Mesenchymal stem cell (in vitro differentiated cells and primary cell): ENCODE results near the gene DCDC2.

Source experiments
- DNase-seq: peaks from one replicate; pipeline ENCODE4 v3.0.0-alpha.2; 2013
- H2AFZ ChIP-seq: one replicate; pipeline ENCODE4 v1.6.1; 2013; ENCODE audit warnings: low read depth, mild to moderate bottlenecking, control low read depth, inconsistent platforms, low read length, moderate library complexity
- H2AK5ac ChIP-seq: 2 replicates; pipeline ENCODE4 v1.6.1; 2013; ENCODE audit warnings: low read length, moderate library complexity, mild to moderate bottlenecking, inconsistent platforms; ENCODE audit not compliant: severe bottlenecking
- H2BK120ac ChIP-seq: one replicate; pipeline ENCODE4 v1.6.1; 2013; ENCODE audit warnings: low read depth, mild to moderate bottlenecking, inconsistent platforms, low read length, moderate library complexity
- H2BK12ac ChIP-seq, 2 experiments: one replicate each; pipeline ENCODE4 v1.6.1; 2013; ENCODE audit warnings: inconsistent platforms in 2 of 2, low read length in 2 of 2, mild to moderate bottlenecking in 2 of 2, moderate library complexity in 2 of 2, control low read depth in 1 of 2
- H2BK15ac ChIP-seq: one replicate; pipeline ENCODE4 v1.6.1; 2013; ENCODE audit warnings: mild to moderate bottlenecking, low read depth, inconsistent platforms; ENCODE audit not compliant: poor library complexity, severe bottlenecking
- H2BK5ac ChIP-seq: 2 replicates; pipeline ENCODE4 v1.6.1; 2013; ENCODE audit warnings: low read depth, mild to moderate bottlenecking, low read length, control low read depth, inconsistent platforms; ENCODE audit not compliant: poor library complexity, severe bottlenecking
- H3K14ac ChIP-seq, 2 experiments: one replicate each; pipeline ENCODE4 v1.6.1; 2013; ENCODE audit warnings: inconsistent platforms in 2 of 2, low read length in 2 of 2, control low read depth in 1 of 2, mild to moderate bottlenecking in 1 of 2, moderate library complexity in 1 of 2
- H3K18ac ChIP-seq, 2 experiments: one replicate each; pipeline ENCODE4 v1.6.1; 2013; ENCODE audit warnings: inconsistent platforms in 2 of 2, low read length in 2 of 2, control low read depth in 1 of 2, low read depth in 1 of 2, mild to moderate bottlenecking in 1 of 2
- H3K23ac ChIP-seq, 2 experiments: one replicate each; pipeline ENCODE4 v1.6.1; 2013; ENCODE audit warnings: inconsistent platforms in 2 of 2, low read length in 2 of 2, mild to moderate bottlenecking in 2 of 2, moderate library complexity in 2 of 2, control low read depth in 1 of 2
- H3K27ac ChIP-seq: 2 replicates; pipeline ENCODE4 v1.5.1; 2013; ENCODE audit warnings: mild to moderate bottlenecking, moderate library complexity, low read length, control low read depth, inconsistent platforms; ENCODE audit not compliant: poor library complexity, severe bottlenecking
- H3K27me3 ChIP-seq, 2 experiments: 2 replicates each; pipeline versions ENCODE4 v1.6.1 to v1.7.0; 2013; ENCODE audit warnings: low read length in 2 of 2, mild to moderate bottlenecking in 2 of 2, moderate library complexity in 2 of 2, control low read depth in 1 of 2, inconsistent platforms in 1 of 2; ENCODE audit not compliant: control insufficient read depth in 1 of 2, insufficient read depth in 1 of 2
- H3K36me3 ChIP-seq, 2 experiments: 2 replicates each; pipeline versions ENCODE4 v1.6.1 to v1.7.0; 2013; ENCODE audit warnings: low read length in 2 of 2, control low read depth in 1 of 2, inconsistent platforms in 1 of 2, low read depth in 1 of 2, mild to moderate bottlenecking in 1 of 2; ENCODE audit not compliant: insufficient read depth in 2 of 2, control insufficient read depth in 1 of 2
- H3K4ac ChIP-seq, 2 experiments: one replicate each; pipeline ENCODE4 v1.6.1; 2013; ENCODE audit warnings: inconsistent platforms in 2 of 2, low read length in 2 of 2, mild to moderate bottlenecking in 2 of 2, moderate library complexity in 2 of 2, control low read depth in 1 of 2, low read depth in 1 of 2
- H3K4me1 ChIP-seq: 2 replicates; pipeline ENCODE4 v1.6.1; 2013; ENCODE audit warnings: low read depth, low read length, control low read depth; ENCODE audit not compliant: control insufficient read depth, insufficient read depth
- H3K4me2 ChIP-seq: 2 replicates; pipeline ENCODE4 v1.6.1; 2013; ENCODE audit warnings: low read length, mild to moderate bottlenecking, inconsistent platforms; ENCODE audit not compliant: poor library complexity, severe bottlenecking
- H3K4me3 ChIP-seq, 2 experiments: 2 replicates each; pipeline versions ENCODE4 v1.5.1 to v1.7.0; 2013; ENCODE audit warnings: low read length in 2 of 2, mild to moderate bottlenecking in 2 of 2, control low read depth in 1 of 2, low read depth in 1 of 2; ENCODE audit not compliant: insufficient read depth in 1 of 2
- H3K79me1 ChIP-seq: replicated peaks from 2 replicates; pipeline ENCODE4 v1.6.1; 2013; ENCODE audit warnings: mild to moderate bottlenecking, control low read depth, low read length, inconsistent platforms; ENCODE audit not compliant: poor library complexity, severe bottlenecking
- H3K9ac ChIP-seq: 2 replicates; pipeline ENCODE4 v1.7.0; 2013; ENCODE audit warnings: mild to moderate bottlenecking, low read length, moderate library complexity
- H3K9me3 ChIP-seq: 2 replicates; pipeline ENCODE4 v1.7.0; 2013; ENCODE audit warnings: mild to moderate bottlenecking, low read length; ENCODE audit not compliant: control insufficient read depth
- H4K8ac ChIP-seq: one replicate; pipeline ENCODE4 v1.6.1; 2013; ENCODE audit warnings: inconsistent platforms, mild to moderate bottlenecking, low read length, moderate library complexity
- H4K91ac ChIP-seq: one replicate; pipeline ENCODE4 v1.6.1; 2013; ENCODE audit warnings: mild to moderate bottlenecking, low read length, inconsistent platforms
- WGBS: methylation state at CpG from one replicate; pipeline ENCODE4 v1.1.7; 2013; ENCODE audit warnings: mixed read lengths; 5-methylcytosine and 5-hydroxymethylcytosine counted together

The DCDC2 gene

DNA sequence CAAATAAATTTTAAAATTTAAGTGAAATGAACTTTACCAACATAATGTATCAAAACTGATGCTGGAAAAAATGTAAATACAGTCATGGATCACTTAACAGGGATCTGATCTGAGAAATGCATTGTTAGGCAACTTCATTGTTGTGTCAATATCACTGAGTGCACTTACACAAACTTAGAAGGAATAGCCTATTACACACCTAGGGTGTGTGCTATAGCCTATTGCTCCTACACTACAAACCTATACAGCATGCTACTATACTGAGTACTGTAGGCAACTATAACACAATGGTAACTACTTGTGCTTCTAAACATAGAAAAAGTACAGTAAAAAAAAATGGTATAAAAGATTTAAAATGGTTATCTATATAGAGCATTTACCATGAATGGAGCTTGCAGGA lies 104.5 kb downstream of the DCDC2 start:
- Histone ChIP-seq H4K91ac (no peak overlapping the region), H2BK12ac (no peak overlapping the region), H3K79me1 (no peaks in the 10 kb centered on the region), H2AFZ (no peak overlapping the region), H3K36me3 (no peaks in the 10 kb centered on the region), H2AK5ac (no peak overlapping the region), H3K27ac (no peak overlapping the region), H2BK5ac (no peak overlapping the region), H3K14ac (no peak overlapping the region), H3K4ac (no peak overlapping the region), H3K27me3 (no peaks in the 10 kb centered on the region), H3K18ac (no peak overlapping the region), H3K4me3 (no peak overlapping the region), H3K23ac (no peak overlapping the region), H3K4me2 (no peak overlapping the region), H2BK120ac (no peak overlapping the region), H4K8ac (no peak overlapping the region), H3K4me1 (no peaks in the 10 kb centered on the region), H3K9me3 (peaks cover 36% of the 10 kb centered on the region), H3K9ac (no peak overlapping the region), H2BK15ac (no peak overlapping the region)
- DNase-seq, result no peak

DNA sequence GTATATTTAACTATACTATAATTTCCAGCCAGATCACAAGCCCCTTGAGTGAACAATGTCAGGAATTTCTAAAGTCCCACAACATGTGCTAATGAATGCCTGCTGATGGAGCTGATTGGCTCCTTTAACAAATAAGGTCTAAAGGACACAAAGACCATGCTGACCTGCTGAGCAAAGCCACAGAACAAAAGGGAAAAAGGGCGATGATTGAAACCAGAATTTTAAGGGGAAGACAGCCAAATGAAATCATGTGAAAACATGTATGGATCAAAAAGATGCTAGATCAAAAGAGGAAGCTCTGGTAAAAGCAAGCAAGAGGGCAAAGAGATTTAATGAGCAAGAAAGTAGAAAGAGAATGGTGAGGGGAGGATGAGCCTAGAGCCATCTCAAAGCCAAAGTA lies 105.6 kb downstream of the DCDC2 start:
- no peaks in the 10 kb centered on the region for H3K27me3 ChIP-seq
- no peak overlapping the region for H3K14ac ChIP-seq
- H3K4me3 ChIP-seq, result no peak overlapping the region
- no peak for DNase-seq
- no peak overlapping the region for H2BK12ac ChIP-seq
- no peak overlapping the region for H3K27ac ChIP-seq
- no peak overlapping the region for H3K9ac ChIP-seq
- H3K36me3 ChIP-seq, result no peaks in the 10 kb centered on the region
- no peak overlapping the region for H2AFZ ChIP-seq
- H2AK5ac ChIP-seq, result no peak overlapping the region
- H3K79me1 ChIP-seq, result no peaks in the 10 kb centered on the region
- no peak overlapping the region for H2BK120ac ChIP-seq
- no peak overlapping the region for H2BK15ac ChIP-seq
- WGBS, result 76% methylated on average over 1 of the region's 1 CpG
- H3K9me3 ChIP-seq, result peaks cover 29% of the 10 kb centered on the region
- no peak overlapping the region for H2BK5ac ChIP-seq
- H4K8ac ChIP-seq, result no peak overlapping the region
- no peaks in the 10 kb centered on the region for H3K4me1 ChIP-seq
- no peak overlapping the region for H3K18ac ChIP-seq
- no peak overlapping the region for H3K4ac ChIP-seq
- H3K4me2 ChIP-seq, result no peak overlapping the region
- no peak overlapping the region for H4K91ac ChIP-seq
- no peak overlapping the region for H3K23ac ChIP-seq

DNA sequence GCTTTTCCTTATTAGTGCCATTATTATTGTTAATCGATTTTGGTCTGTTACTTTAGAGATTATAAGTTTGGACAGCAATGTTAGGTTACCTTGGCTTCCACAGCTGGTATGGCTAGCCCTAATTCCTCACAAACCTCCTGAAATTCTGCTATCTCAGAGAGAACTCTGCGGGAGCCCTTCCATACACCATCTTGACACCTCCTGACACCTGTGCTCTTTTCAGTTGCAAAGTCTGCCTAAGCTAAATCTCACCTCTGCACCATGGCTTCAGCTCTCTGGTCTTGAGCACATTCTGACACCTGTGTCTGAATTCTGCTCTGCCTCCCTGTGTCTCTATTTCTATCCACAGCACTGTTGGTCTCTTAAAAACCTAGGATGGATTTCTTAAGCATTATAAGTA lies 106.5 kb downstream of the DCDC2 start:
- H3K4ac ChIP-seq, result no peak overlapping the region
- H3K27ac ChIP-seq, result no peak overlapping the region
- H3K9ac ChIP-seq, result no peak overlapping the region
- no peaks in the 10 kb centered on the region for H3K36me3 ChIP-seq
- H2BK120ac ChIP-seq, result no peak overlapping the region
- no peaks in the 10 kb centered on the region for H3K79me1 ChIP-seq
- H2AK5ac ChIP-seq, result no peak overlapping the region
- H3K9me3 ChIP-seq, result peaks cover 29% of the 10 kb centered on the region
- no peak for DNase-seq
- H4K8ac ChIP-seq, result no peak overlapping the region
- H4K91ac ChIP-seq, result no peak overlapping the region
- 60% methylated on average over 2 of the region's 2 CpGs for WGBS
- H3K23ac ChIP-seq, result no peak overlapping the region
- H3K4me3 ChIP-seq, result no peak overlapping the region
- no peak overlapping the region for H2BK5ac ChIP-seq
- no peak overlapping the region for H3K14ac ChIP-seq
- no peak overlapping the region for H3K4me2 ChIP-seq
- no peak overlapping the region for H2AFZ ChIP-seq
- no peak overlapping the region for H2BK12ac ChIP-seq
- H3K4me1 ChIP-seq, result no peaks in the 10 kb centered on the region
- no peak overlapping the region for H2BK15ac ChIP-seq
- H3K18ac ChIP-seq, result no peak overlapping the region
- no peaks in the 10 kb centered on the region for H3K27me3 ChIP-seq

DNA sequence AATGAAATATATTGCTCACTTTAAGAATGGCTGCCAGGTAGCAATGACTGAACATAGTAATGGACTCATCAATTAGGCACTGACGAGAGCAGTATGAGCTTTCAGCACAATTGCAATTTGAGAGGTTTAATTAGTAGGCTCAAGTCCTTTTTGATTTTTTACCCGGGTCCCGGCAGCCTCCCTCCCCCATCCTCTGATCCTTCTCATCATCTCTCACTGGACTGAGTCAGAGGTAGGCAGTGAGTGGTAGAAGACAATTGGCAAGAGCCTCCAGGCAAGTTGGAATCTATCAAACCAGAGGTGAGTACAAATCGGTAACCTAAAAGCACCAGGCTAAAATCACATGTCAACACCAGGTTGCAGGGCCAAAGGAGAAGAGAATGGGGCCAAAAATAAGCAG lies 107.9 kb downstream of the DCDC2 start:
- Histone ChIP-seq H2AK5ac (no peak overlapping the region), H2BK5ac (no peak overlapping the region), H3K18ac (no peak overlapping the region), H3K9ac (no peak overlapping the region), H2BK15ac (no peak overlapping the region), H3K14ac (no peak overlapping the region), H2AFZ (no peak overlapping the region), H3K9me3 (peaks cover 18% of the 10 kb centered on the region), H3K4me2 (no peak overlapping the region), H3K27me3 (no peaks in the 10 kb centered on the region), H3K4me1 (no peaks in the 10 kb centered on the region), H2BK120ac (no peak overlapping the region), H4K91ac (no peak overlapping the region), H3K4me3 (no peak overlapping the region), H3K4ac (no peak overlapping the region), H3K36me3 (no peaks in the 10 kb centered on the region), H3K23ac (no peak overlapping the region), H4K8ac (no peak overlapping the region), H2BK12ac (no peak overlapping the region), H3K27ac (no peak overlapping the region), H3K79me1 (no peaks in the 10 kb centered on the region)
- DNase-seq, result no peak
- WGBS, result 71% methylated on average over 2 of the region's 4 CpGs
